ENCODE data around the gene ZNF212.
"Not testable (repeated sequence)": the region's sequence is repeated elsewhere in the genome, so short reads cannot be mapped to it uniquely, and the experiment has no call there.

The ZNF212 gene

GRCh38 chr7:149255174-149255573, 15.7 kb downstream of the ZNF212 start:
- DNase-seq: no peak

DNA sequence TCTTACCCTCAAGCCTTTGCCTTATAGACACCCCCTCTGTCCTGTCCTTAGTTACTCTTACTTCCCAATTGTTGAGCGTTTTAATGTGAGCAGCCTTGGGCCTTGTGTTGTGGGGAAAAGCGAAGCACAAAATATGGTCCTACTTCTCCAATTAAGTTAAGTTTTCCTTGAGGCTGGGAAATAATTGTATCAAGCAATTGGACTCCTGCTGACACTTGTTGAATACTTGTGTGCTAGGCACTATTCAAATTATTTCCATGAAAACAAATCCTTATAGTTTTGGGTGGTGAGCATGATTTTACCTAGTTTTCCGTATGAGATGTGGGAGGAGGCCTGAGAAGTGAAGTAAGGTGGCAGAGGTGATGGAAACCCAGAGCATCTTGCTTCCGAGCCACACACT, 17.1 kb downstream of the ZNF212 start:
- DNase-seq: no peak

DNA sequence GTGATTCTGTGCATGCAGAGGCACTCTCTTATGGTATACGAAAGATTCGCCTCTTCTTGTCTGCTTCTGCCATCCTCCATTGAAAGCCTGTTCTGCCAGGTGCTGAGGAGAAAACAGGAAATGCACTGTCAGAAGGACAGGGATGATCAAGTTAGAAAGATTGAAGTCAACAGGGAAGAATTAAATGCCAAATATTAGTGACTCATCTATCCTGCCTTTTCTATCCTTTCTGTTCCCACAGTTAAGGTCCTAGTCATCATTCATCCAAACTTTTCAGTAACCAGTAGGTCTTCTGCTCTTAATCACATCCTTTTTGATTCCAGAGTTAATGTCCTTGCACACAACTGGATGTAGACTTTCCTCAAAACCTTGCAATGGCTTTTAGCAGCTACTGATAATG, 17.7 kb downstream of the ZNF212 start:
- DNase-seq: no peak

DNA sequence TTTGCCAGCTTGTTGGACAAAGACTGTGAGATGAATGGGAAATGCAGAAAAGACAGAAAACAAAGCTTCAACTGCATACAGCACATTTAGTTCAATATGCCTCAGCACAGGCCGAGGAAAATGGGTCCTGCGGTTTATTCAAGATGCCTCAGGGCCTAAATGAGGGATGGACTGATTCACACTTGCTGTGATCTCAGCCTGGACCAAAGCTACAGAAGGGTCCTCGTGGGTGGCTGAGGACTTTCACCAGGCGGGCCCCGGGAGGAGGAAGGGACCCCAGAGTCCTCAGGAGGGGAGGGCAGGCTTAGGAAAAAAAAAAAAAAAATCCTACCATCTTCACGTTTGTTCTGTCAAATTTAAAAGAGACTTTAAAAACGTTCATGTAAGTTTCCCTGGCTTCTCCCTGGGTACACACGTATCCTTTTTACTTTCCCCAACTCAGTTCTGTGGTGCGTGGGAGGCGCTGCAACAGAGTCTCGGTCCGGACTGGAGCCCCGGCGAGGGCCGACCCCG, 21.9 kb downstream of the ZNF212 start:
- DNase-seq: no peak

DNA sequence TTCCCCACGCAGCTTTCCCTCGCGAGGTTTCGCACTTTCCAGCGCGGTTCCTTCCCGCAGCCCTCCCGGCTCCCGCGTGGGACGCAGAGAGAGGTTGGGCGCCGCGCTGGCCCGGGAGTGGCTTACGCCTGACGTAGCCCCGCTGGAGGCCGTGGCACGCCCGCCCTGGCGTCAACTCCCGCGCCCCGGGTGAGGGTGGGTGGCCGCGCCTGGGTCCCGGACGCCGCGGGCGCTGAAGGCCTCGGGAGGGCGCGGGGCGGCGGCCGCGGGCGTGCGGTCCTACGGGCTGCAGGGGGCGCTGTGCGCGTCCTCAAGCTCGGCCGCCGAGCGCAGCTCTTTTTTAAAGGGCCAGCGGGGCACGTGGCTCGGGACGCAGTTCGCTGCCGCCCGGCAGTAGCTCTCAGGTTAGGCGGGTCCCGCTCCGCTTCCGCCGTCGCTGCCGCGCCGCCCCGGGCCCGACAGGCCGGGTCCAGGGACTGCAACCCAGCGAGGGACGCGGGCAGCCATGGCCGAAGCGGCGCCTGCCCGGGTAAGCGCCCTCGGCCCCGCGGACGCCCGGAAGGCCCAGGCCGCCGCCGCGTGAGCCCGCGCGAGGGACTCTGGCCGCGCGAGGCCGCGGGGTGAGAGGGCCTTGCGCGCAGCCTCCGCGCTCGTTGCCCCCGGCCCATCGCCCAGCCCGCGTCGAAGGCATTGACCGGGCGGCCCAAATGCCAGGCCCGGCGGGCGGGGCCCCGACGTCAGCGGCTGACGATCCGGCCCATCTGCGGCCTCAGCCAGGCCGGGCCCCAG, 22.6 kb downstream of the ZNF212 start, which contains the start of gene ZNF783:
Gene ZNF783, plus strand, starts transcription at position 368 of the 789 bp plus-strand sequence. Its CDS starts 138 bp downstream, at position 506.
- DNase-seq: peak; percentile 37

DNA sequence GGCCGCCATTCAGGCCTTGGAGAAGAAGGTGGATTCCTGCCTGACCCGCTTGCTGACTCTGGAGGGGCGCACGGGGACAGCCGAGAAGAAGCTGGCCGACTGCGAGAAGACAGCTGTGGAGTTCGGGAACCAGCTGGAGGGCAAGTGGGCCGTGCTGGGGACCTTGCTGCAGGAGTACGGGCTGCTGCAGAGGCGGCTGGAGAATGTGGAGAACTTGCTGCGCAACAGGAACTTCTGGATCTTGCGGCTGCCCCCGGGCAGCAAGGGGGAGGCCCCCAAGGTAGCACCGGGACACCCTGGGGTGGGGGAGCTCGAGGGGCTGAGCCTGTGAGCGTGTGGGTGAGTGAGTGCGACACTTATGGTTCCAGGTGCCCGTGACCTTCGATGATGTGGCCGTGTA, 27.0 kb downstream of the ZNF212 start:
- DNase-seq: no peak

DNA sequence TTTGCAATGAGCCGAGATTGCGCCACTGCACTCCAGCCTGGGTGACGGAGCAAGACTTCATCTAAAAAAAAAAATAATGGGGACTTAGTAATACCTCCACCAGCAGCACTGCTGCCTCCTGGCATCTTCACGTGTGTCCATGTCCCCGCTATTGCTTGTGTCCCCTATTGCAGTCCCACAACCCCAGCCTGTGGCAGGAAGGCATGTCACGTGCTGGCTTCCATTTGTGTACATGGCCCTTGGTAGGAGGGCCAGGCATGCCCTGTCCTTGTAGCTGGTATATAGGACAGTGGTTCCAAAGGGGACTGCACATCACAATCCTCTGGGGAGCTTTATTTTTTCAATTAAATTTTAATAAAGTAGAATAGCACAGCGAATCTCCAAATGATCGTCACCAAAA, 28.3 kb downstream of the ZNF212 start:
- no peak for DNase-seq

- not testable (repeated sequence) for DNase-seq
Observed at GRCh38 chr7:149274424-149274823, 35.0 kb downstream of the ZNF212 start.

DNA sequence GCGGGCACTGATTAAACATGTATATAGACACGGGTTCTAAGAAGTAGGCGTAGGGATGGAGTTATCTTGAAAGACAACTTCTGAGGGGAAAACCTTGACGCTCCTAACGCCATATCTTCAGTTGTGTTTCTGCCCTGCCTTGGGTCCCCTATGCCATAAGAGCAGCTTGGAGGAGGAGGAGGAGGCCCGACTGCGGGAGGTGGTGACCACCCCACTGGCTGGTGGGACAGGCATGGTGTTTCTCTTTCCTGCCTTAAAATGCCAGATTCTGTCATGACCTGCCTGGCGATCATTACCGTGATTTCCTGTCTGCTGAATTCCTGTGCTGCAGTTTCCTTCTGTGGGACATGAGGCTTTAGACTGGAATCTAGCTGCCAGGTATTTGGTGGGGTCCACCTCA, 38.4 kb downstream of the ZNF212 start:
- DNase-seq: no peak

GRCh38 chr7:149278396-149278795, 38.9 kb downstream of the ZNF212 start:
- DNase-seq: no peak

GRCh38 chr7:149279111-149279743, 39.8 kb downstream of the ZNF212 start:
- no peak for DNase-seq

DNA sequence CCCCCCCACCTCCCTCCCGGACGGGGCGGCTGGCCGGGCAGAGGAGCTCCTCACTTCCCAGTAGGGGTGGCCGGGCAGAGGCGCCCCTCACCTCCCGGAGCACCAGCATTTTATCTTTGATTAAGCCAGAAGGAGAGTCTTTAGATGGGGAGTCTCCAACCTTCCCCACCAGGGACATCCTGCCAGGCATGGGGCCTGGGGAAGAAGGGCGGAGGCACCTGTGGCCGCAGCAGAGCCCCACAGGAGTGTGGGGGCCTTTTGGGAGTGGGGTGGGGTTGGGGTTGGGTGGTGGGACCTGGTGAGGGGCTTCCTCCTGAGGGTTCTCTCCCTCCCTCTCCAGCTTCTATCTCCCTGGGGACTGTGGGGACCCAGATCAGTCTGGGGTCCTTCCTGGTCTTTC, 40.7 kb downstream of the ZNF212 start:
- DNase-seq: no peak

GRCh38 chr7:149280661-149281507, 41.4 kb downstream of the ZNF212 start:
- DNase-seq: no peak

DNA sequence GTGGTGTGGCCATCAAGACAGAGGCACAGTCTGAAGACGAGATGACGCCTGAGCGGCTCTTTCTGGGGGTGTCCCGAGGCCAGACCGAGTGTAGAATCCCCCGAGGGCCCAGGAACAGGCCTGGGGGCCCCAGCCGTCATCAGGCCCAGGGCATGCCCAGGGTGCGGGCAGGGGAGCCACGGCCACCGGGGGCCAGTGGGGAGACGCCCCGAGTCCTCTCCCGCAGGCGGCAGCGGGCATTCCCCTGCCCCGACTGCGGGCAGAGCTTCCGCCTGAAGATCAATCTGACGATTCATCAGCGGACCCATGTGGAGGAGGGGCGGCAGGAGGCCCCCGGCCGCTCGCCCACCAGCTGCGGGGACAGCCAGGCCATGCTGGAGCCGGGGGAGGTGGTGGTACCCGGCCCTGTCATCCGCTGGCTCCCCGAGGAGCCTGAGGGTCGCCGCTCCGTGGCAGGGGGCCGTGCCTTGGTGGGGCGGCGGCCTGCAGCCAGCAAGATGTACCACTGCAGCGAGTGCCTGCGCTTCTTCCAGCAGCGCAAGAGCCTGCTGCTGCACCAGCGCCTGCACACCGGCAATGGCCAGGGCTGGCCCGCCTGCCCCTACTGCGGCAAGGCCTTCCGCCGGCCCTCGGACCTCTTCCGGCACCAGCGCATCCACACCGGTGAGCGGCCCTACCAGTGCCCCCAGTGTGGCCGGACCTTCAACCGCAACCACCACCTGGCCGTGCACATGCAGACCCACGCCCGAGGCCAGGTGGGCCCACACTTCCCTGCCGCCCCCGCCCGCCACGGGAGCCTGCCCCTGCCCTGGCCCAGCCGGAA, 42.3 kb downstream of the ZNF212 start:
- no peak for DNase-seq

DNA sequence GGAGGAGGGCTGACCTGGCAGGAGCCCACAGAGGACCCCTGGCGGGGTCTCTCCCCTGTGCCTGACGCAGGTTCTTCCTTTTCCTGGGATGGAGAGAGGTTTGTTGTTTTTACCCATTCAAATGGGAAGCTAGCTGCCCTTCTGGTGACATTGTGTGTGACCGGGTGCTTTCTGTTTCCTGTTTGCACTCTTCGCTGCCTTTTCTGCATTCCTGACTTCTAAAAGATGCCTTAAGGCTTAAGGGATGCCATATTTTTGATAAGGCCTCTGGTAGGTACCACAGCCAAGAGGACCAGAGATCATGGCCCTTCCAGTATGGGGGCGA, 42.8 kb downstream of the ZNF212 start:
- DNase-seq: no peak

DNA sequence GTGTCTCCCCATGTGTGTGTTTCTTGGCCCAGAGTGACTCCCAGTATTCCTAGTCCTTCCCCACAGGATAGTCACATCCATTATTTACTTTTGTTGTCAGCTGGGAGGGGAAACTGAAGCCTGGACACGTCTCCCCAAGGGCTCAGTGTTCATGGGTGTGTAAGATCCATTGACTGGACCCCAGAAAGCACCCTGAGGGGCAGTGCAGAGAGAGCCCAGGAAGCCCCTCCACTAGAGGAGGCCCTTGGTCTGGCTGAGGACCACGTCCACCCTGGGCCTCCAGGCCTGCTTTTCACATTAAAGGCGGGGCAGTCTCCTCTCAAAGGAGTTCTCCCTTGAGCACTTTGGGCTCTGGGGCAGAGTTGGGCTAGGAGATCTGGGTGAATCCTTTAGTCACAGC, 43.9 kb downstream of the ZNF212 start:
- no peak for DNase-seq

- peak; percentile 4 for DNase-seq
Observed at GRCh38 chr7:149284343-149284742, 44.9 kb downstream of the ZNF212 start.

DNA sequence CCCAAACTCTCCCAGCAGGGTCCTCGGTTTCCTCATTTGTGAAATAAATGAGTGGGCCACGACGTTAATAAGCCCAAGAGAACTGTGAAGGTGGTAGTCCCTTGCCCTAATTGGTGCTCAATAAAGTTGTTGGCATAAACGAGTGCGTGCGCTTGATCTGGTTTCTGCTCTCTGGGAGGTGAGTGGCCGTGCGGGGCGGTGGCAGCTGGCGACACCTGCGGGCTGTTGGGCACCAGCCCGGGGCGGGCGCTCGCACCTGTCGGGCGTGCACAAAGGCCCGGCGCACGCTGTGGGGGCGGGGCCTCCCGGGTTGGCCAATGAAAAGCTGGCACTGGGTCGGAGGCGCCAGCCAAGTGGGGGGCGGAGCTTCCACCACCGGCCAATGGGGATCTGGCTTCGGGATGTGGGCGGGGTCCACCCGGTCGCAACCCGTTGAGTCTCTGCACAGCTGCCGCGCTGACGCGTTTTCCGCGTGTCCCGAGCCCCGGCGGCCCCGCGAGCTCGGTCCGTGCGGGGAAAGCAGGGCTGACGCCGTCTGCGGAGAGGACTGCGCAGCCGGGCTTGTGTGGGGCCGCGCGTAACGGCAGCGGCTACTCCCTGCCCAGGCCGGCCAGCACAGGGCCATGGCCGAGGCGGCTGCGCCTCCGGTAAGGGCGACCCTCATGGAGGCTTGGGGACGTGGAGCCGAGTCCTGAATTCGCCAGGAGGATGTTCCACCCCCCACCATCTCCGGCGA, 45.6 kb downstream of the ZNF212 start:
- DNase-seq: peak; percentile 89

GRCh38 chr7:149285603-149286002, 46.2 kb downstream of the ZNF212 start:
- DNase-seq: no peak

GRCh38 chr7:149286811-149287400, 47.5 kb downstream of the ZNF212 start:
- no peak for DNase-seq

- no peak for DNase-seq
Observed at GRCh38 chr7:149287622-149288021, 48.2 kb downstream of the ZNF212 start.

Data from DMS79 (cell line).